Panc1 (cell line): Measurements from ENCODE around the gene GSK3B.
"Not testable (repeated sequence)": the region's sequence is repeated elsewhere in the genome, so short reads cannot be mapped to it uniquely, and the experiment has no call there.

ENCODE experiments used
- POLR2AphosphoS5 ChIP-seq: IDR thresholded peaks from 2 replicates; pipeline ENCODE4 v1.6.1; 2012; ENCODE audit warnings: mild to moderate bottlenecking, low read depth, low read length, moderate library complexity
- TCF7L2 ChIP-seq: IDR thresholded peaks from 2 replicates; pipeline ENCODE4 v1.6.1; 2011; ENCODE audit warnings: mild to moderate bottlenecking, low read depth, low read length, inconsistent platforms
- TF ChIP-seq, protein P1 (sequence below): fragments of 450-650 bp; IDR thresholded peaks from 2 replicates; pipeline ENCODE4 v1.5.1; 2017; ENCODE audit warnings: mild to moderate bottlenecking
- TF ChIP-seq, protein P2 (sequence below), 2 experiments: IDR thresholded peaks; 2 replicates each; pipeline ENCODE4 v1.6.1; 2011 to 2012; ENCODE audit warnings: low read depth in 2 of 2, control low read depth in 1 of 2, low read length in 1 of 2, mild to moderate bottlenecking in 1 of 2, moderate library complexity in 1 of 2; ENCODE audit not compliant: insufficient read depth in 1 of 2

- TF ChIP-seq, protein P1, sequence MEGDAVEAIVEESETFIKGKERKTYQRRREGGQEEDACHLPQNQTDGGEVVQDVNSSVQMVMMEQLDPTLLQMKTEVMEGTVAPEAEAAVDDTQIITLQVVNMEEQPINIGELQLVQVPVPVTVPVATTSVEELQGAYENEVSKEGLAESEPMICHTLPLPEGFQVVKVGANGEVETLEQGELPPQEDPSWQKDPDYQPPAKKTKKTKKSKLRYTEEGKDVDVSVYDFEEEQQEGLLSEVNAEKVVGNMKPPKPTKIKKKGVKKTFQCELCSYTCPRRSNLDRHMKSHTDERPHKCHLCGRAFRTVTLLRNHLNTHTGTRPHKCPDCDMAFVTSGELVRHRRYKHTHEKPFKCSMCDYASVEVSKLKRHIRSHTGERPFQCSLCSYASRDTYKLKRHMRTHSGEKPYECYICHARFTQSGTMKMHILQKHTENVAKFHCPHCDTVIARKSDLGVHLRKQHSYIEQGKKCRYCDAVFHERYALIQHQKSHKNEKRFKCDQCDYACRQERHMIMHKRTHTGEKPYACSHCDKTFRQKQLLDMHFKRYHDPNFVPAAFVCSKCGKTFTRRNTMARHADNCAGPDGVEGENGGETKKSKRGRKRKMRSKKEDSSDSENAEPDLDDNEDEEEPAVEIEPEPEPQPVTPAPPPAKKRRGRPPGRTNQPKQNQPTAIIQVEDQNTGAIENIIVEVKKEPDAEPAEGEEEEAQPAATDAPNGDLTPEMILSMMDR: not testable (repeated sequence)
- TF ChIP-seq POLR2AphosphoS5, TCF7L2: not testable (repeated sequence)
- TF ChIP-seq, protein P2, sequence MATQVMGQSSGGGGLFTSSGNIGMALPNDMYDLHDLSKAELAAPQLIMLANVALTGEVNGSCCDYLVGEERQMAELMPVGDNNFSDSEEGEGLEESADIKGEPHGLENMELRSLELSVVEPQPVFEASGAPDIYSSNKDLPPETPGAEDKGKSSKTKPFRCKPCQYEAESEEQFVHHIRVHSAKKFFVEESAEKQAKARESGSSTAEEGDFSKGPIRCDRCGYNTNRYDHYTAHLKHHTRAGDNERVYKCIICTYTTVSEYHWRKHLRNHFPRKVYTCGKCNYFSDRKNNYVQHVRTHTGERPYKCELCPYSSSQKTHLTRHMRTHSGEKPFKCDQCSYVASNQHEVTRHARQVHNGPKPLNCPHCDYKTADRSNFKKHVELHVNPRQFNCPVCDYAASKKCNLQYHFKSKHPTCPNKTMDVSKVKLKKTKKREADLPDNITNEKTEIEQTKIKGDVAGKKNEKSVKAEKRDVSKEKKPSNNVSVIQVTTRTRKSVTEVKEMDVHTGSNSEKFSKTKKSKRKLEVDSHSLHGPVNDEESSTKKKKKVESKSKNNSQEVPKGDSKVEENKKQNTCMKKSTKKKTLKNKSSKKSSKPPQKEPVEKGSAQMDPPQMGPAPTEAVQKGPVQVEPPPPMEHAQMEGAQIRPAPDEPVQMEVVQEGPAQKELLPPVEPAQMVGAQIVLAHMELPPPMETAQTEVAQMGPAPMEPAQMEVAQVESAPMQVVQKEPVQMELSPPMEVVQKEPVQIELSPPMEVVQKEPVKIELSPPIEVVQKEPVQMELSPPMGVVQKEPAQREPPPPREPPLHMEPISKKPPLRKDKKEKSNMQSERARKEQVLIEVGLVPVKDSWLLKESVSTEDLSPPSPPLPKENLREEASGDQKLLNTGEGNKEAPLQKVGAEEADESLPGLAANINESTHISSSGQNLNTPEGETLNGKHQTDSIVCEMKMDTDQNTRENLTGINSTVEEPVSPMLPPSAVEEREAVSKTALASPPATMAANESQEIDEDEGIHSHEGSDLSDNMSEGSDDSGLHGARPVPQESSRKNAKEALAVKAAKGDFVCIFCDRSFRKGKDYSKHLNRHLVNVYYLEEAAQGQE (IDR thresholded peaks at IDR 0.05; ENCODE audit: insufficient read depth in 1 of 2, low read depth in 2 of 2, low read length in 1 of 2): not testable (repeated sequence)
Measured at GRCh38 chr3:120004008-120004498, 90.2 kb downstream of the GSK3B start.
